HepG2 (cell line): ENCODE measurements around the gene SMAP2.

Source experiments
- BRCA1 ChIP-seq: sonication (generic); formaldehyde crosslinking; IDR thresholded peaks from 2 replicates; pipeline ENCODE4 v1.4.0; 2020; ENCODE audit warnings: missing genetic modification reagents
- CEBPG ChIP-seq: IDR thresholded peaks from 2 replicates; pipeline ENCODE4 v1.6.1; 2016
- CTCF ChIP-seq: sonication (generic); formaldehyde crosslinking; IDR thresholded peaks from 2 replicates; pipeline ENCODE4 v1.5.0; 2020; ENCODE audit warnings: mild to moderate bottlenecking, missing genetic modification reagents, moderate library complexity
- FOXJ3 ChIP-seq: sonication (generic); formaldehyde crosslinking; IDR thresholded peaks from 2 replicates; pipeline ENCODE4 v1.4.0; 2020; ENCODE audit warnings: missing genetic modification reagents, mild to moderate bottlenecking, borderline replicate concordance
- GABPB1 ChIP-seq: IDR thresholded peaks from 2 replicates; pipeline ENCODE4 v1.6.1; 2016; ENCODE audit warnings: mild to moderate bottlenecking, missing genetic modification reagents, moderate library complexity, missing compliant biosample characterization
- MAZ ChIP-seq, 2 experiments: sonication (generic) in 1 of 2; formaldehyde crosslinking in 1 of 2; IDR thresholded peaks; 2 replicates each; pipeline versions ENCODE4 v1.5.0 to v1.6.1; 2012 to 2020; ENCODE audit warnings: low read depth in 2 of 2, mild to moderate bottlenecking in 2 of 2, borderline replicate concordance in 1 of 2, improper control_type of control experiment in 1 of 2, low read length in 1 of 2, missing genetic modification reagents in 1 of 2, moderate library complexity in 1 of 2
- NR2F6 ChIP-seq, 2 experiments: IDR thresholded peaks; 2 replicates each; pipeline ENCODE4 v1.6.1; 2016; ENCODE audit warnings: antibody characterized with exemption in 1 of 2, mild to moderate bottlenecking in 1 of 2
- REST ChIP-seq, 2 experiments: IDR thresholded peaks; 2 replicates each; pipeline ENCODE4 v1.6.1; 2011 to 2012; ENCODE audit warnings: low read length in 2 of 2, borderline replicate concordance in 1 of 2, low read depth in 1 of 2, mild to moderate bottlenecking in 1 of 2, moderate library complexity in 1 of 2
- SATB2 ChIP-seq: sonication (generic); formaldehyde crosslinking; IDR thresholded peaks from 2 replicates; pipeline ENCODE4 v1.5.0; 2020; ENCODE audit warnings: missing genetic modification reagents
- ZBTB8A ChIP-seq: sonication (generic); formaldehyde crosslinking; IDR thresholded peaks from 2 replicates; pipeline ENCODE4 v1.4.0; 2020; ENCODE audit warnings: mild to moderate bottlenecking, low read depth, missing genetic modification reagents, borderline replicate concordance
- ZFP91 ChIP-seq: sonication (generic); formaldehyde crosslinking; IDR thresholded peaks from 2 replicates; pipeline ENCODE4 v1.9.0; 2022; ENCODE audit warnings: missing genetic modification reagents, mild to moderate bottlenecking, borderline replicate concordance
- ZNF687 ChIP-seq: sonication (generic); formaldehyde crosslinking; IDR thresholded peaks from 2 replicates; pipeline ENCODE4 v1.5.1; 2020; ENCODE audit warnings: mild to moderate bottlenecking, missing genetic modification reagents, moderate library complexity
- ZNF841 ChIP-seq: sonication (generic); formaldehyde crosslinking; IDR thresholded peaks from 2 replicates; pipeline ENCODE4 v1.8.1; 2023; ENCODE audit warnings: missing genetic modification reagents, borderline replicate concordance

GRCh38 chr1:40432644-40433390 is 59.3 kb downstream of the SMAP2 start:
- TF ChIP-seq ZNF687 (CRISPR knock-in tag), result no peak
- TF ChIP-seq MAZ (IDR thresholded peaks at IDR 0.05; ENCODE audit: borderline replicate concordance, low read depth, low read length), result no peak
- no peak for TF ChIP-seq MAZ (CRISPR knock-in tag; IDR thresholded peaks at IDR 0.05; ENCODE audit: low read depth)
- TF ChIP-seq ZNF841 (CRISPR knock-in tag), result no peak
- TF ChIP-seq GABPB1 (CRISPR knock-in tag), result no peak
- no peak for TF ChIP-seq REST (IDR thresholded peaks at IDR 0.05; ENCODE audit: borderline replicate concordance in 1 of 2, low read depth in 1 of 2, low read length in 2 of 2)
- TF ChIP-seq CTCF, result no peak
- TF ChIP-seq CEBPG (CRISPR knock-in tag), result no peak
- no peak for TF ChIP-seq NR2F6 (IDR thresholded peaks at IDR 0.05)
- TF ChIP-seq NR2F6 (CRISPR knock-in tag; IDR thresholded peaks at IDR 0.05), result no peak
- TF ChIP-seq BRCA1 (CRISPR knock-in tag), result no peak
- no peak for TF ChIP-seq ZFP91 (CRISPR knock-in tag)
- TF ChIP-seq SATB2, result no peak
- TF ChIP-seq FOXJ3, result no peak
- TF ChIP-seq ZBTB8A (CRISPR knock-in tag), result no peak
